ENCODE measurements around the gene USP6NL. TPM values are rescaled to one million over a fixed set of nuclear protein-coding genes. Genes with fewer than 3 reads are reported as not detected.
"Not testable (repeated sequence)": the region's sequence is repeated elsewhere in the genome, so short reads cannot be mapped to it uniquely, and the experiment has no call there.

The USP6NL gene
- total and polyA plus RNA-seq, 2 of the 13 experiments (the other 11 are each of a cell fraction or from before 2014, with no cell fraction given) = 10.5 to 22.9 TPM

GRCh38 chr10:11629731-11630130, 18.3 kb upstream of the USP6NL start (continued):
- TF ChIP-seq PAXIP1 (CRISPR knock-in tag; conservative IDR thresholded peaks at IDR 0.05) (no peak), YEATS4 (CRISPR knock-in tag; IDR thresholded peaks at IDR 0.05; ENCODE audit: borderline replicate concordance) (no peak), ZBTB21 (CRISPR knock-in tag; IDR thresholded peaks at IDR 0.05) (no peak), NCOA1 (CRISPR knock-in tag; IDR thresholded peaks at IDR 0.05) (no peak)

- H2AFZ ChIP-seq (ENCODE audit: low read length); DNase-seq (ENCODE audit: low spot score); H3K9me3 ChIP-seq (ENCODE audit: low read length); H3K4me2 ChIP-seq (ENCODE audit: low read depth, low read length); H3K27me3 ChIP-seq (ENCODE audit: control insufficient read depth in 1 of 2, insufficient read depth in 2 of 2, low read length in 2 of 2); H3K4me3 ChIP-seq (replicated peaks in 1 of 3; ENCODE audit: insufficient read depth in 1 of 3, low read depth in 2 of 3, low read length in 3 of 3); BruUV-seq (replicated peaks); in situ Hi-C loops (cut with HindIII; ENCODE audit: extremely low pct_ligation_motif_present, low pct_unique_long_range_greater_than_20kb); H3K27ac ChIP-seq (ENCODE audit: extremely low read length, insufficient read depth, low read length); intact Hi-C loops (cut with micrococcal nuclease; ENCODE audit: unreplicated experiment); H3K36me3 ChIP-seq (replicated peaks in 1 of 2; ENCODE audit: control insufficient read depth in 1 of 2, insufficient read depth in 2 of 2, low read length in 2 of 2); POLR2A ChIA-PET; FAIRE-seq; ATAC-seq; H3K9ac ChIP-seq (ENCODE audit: insufficient read depth, low read depth, low read length); CTCF ChIA-PET (ENCODE audit: low intra/inter-chr PET ratio, low total read pairs); H4K20me1 ChIP-seq (ENCODE audit: insufficient read depth, low read length); H3K79me2 ChIP-seq (ENCODE audit: insufficient read depth, low read length): not testable (repeated sequence)
- peaks cover 18% of the 10 kb centered on the region for H3K4me1 ChIP-seq (ENCODE audit: insufficient read depth, low read length)
- WGBS (ENCODE audit: low lambda C conversion rate) = 66% methylated on average over 8 of the region's 8 CpGs
These were observed 16.5 kb upstream of the USP6NL start for GRCh38 chr10:11627941-11628340.

Measured in HepG2 (cell line).